ENCODE measurements around the gene FMN2.

The FMN2 gene

GRCh38 chr1:240503036-240503435 lies 411.4 kb downstream of the FMN2 start:
- no peak for DNase-seq

- DNase-seq, result no peak
These were observed 411.9 kb downstream of the FMN2 start for GRCh38 chr1:240503558-240503957.

- no peak for DNase-seq
These were observed 414.5 kb downstream of the FMN2 start for GRCh38 chr1:240506176-240506575.

- DNase-seq, result no peak
These were observed 416.5 kb downstream of the FMN2 start for GRCh38 chr1:240508201-240508600.

- DNase-seq, result no peak
These were observed 417.3 kb downstream of the FMN2 start for GRCh38 chr1:240508950-240509349.

GRCh38 chr1:240511789-240512188 lies 420.1 kb downstream of the FMN2 start:
- DNase-seq, result no peak

GRCh38 chr1:240515505-240515904 lies 423.8 kb downstream of the FMN2 start:
- no peak for DNase-seq

- no peak for DNase-seq
These were observed 424.4 kb downstream of the FMN2 start for GRCh38 chr1:240516069-240516468.

- DNase-seq, result no peak
These were observed 426.2 kb downstream of the FMN2 start for GRCh38 chr1:240517891-240518290.

- no peak for DNase-seq
These were observed 430.6 kb downstream of the FMN2 start for GRCh38 chr1:240522122-240522822.

- DNase-seq, result no peak
These were observed 432.8 kb downstream of the FMN2 start for GRCh38 chr1:240524356-240525069.
